GM23248 (cell line): ENCODE measurements around the gene RNF151.

Experiments used
- EZH2 ChIP-seq: fragments of 200-600 bp; sonication (generic); IDR thresholded peaks from 2 replicates; pipeline ENCODE4 v1.6.1; 2018; ENCODE audit warnings: antibody characterized with exemption, mild to moderate bottlenecking; ENCODE audit not compliant: insufficient read depth, poor library complexity, severe bottlenecking
- EZH2phosphoT487 ChIP-seq: fragments of 200-600 bp; sonication (generic); IDR thresholded peaks from 2 replicates; pipeline ENCODE4 v1.6.1; 2018; ENCODE audit warnings: antibody characterized with exemption, moderate library complexity, mild to moderate bottlenecking, low read depth; ENCODE audit not compliant: insufficient read depth

DNA sequence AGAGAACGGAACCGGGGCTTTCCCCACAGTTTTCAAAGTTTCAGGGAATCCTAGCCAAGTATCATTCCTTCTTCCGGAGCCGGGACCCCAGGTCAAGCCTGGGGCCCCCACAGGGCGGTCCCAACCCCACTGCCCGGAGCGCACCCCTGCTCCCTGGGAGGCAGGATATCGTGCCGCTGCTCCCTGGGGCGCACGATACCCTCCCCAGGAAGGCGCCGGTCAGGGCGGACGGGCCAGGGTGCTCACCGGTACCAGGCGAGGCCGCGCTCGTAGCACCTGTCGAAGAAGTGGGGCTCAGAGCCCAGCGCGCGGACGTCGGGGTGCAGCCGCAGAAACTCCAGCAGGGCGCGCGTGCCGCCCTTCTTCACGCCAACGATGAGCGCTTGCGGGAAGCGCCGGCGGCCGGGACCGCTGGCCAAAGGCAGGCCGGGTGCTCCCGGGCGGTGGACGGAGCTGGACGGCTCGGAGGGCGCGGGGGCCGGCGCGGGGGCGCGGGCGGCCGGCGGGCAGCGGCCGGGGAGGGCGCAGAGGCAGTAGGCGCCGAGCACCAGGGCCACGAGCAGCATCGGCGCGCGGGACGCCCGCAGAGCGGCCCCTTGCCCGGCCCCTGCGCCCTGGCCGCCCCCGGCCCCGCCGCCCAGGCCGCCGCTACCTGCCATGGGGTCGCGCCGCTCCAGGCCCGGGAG is 48.8 kb upstream of the RNF151 start:
- peak; percentile 69 for TF ChIP-seq EZH2
- no peak for TF ChIP-seq EZH2phosphoT487
